ENCODE results near the gene MRPL14. TPM values are rescaled to one million over a fixed set of nuclear protein-coding genes. Genes with fewer than 3 reads are reported as not detected.

The MRPL14 gene
- total and polyA plus RNA-seq, 9 of the 15 experiments (the other 6 are each of a cell fraction or from before 2014, with no cell fraction given): 126 to 424 (median 165) TPM

- TF ChIP-seq ZNF696 (CRISPR knock-in tag; conservative IDR thresholded peaks at IDR 0.05): no peak
- TF ChIP-seq NUFIP1 (IDR thresholded peaks at IDR 0.05; ENCODE audit: partially characterized antibody): no peak
- no peak for TF ChIP-seq PKNOX1 (IDR thresholded peaks at IDR 0.05)
- TF ChIP-seq NFE2L1 (tag; IDR thresholded peaks at IDR 0.05; ENCODE audit: borderline replicate concordance, low read depth): no peak
- no peak for TF ChIP-seq ZNF445 (CRISPR knock-in tag; IDR thresholded peaks at IDR 0.05; ENCODE audit: low read depth)
- TF ChIP-seq HCFC1 (IDR thresholded peaks at IDR 0.05; ENCODE audit: low read depth, low read length): 0 out of 2 replicates have a peak, but pooled peaks have one; percentile 24
- no peak for TF ChIP-seq ZNF212 (CRISPR knock-in tag; IDR thresholded peaks at IDR 0.05)
- TF ChIP-seq RBM39 (optimal IDR thresholded peaks at IDR 0.05; ENCODE audit: low read depth, low read length): peak; percentile 34
- no peak for TF ChIP-seq RHOXF2B (CRISPR knock-in tag; conservative IDR thresholded peaks at IDR 0.05)
- no peak for TF ChIP-seq HMBOX1 (IDR thresholded peaks at IDR 0.05)
- TF ChIP-seq ZNF511 (CRISPR knock-in tag; IDR thresholded peaks at IDR 0.05): no peak
- no peak for TF ChIP-seq PHF8 (IDR thresholded peaks at IDR 0.05; ENCODE audit: borderline replicate concordance, low read length)
- 0 out of 4 replicates have a peak, but pooled peaks of 1 of the 2 experiments have one; percentile 15 for TF ChIP-seq SRF (CRISPR knock-in tag; IDR thresholded peaks at IDR 0.05)
- peak; percentile 32; the same call in 1 of the 2 replicates for TF ChIP-seq STAG1 (CRISPR knock-in tag; IDR thresholded peaks at IDR 0.05; ENCODE audit: borderline replicate concordance)
- TF ChIP-seq LCOR (CRISPR knock-in tag; IDR thresholded peaks at IDR 0.05): no peak
- TF ChIP-seq ZBTB33 (CRISPR knock-in tag; IDR thresholded peaks at IDR 0.05): 0 out of 2 replicates have a peak, but pooled peaks have one; percentile 50
- TF ChIP-seq GABPA (tag; conservative IDR thresholded peaks at IDR 0.05; ENCODE audit: low read depth): no peak
- TF ChIP-seq COPS2 (conservative IDR thresholded peaks at IDR 0.05): no peak
- TF ChIP-seq MBD1 (CRISPR knock-in tag; IDR thresholded peaks at IDR 0.05): no peak
- no peak; the same call in 1 of the 2 replicates for TF ChIP-seq ETS1 (conservative IDR thresholded peaks at IDR 0.05; ENCODE audit: control insufficient read depth, low read depth, low read length)
Observed at GRCh38 chr6:44073612-44074438, 53.4 kb downstream of the MRPL14 start (continued).

Data from K562 (cell line).